Fibroblast of lung (primary cell): Measurements from ENCODE around the gene CELSR2. TPM values are rescaled to one million over a fixed set of nuclear protein-coding genes. Genes with fewer than 3 reads are reported as not detected.
A peak's percentile ranks its signal among the peaks of the same experiment; 100 is the strongest.

ENCODE experiments used
- DNase-seq, 2 donors: peaks; one replicate each; pipeline versions ENCODE4 v3.0.0 to v3.0.0-alpha.2; 2010; ENCODE audit warnings: low read depth in 2 of 2
- H2AFZ ChIP-seq: 2 replicates; pipeline ENCODE4 v1.5.1; 2012; ENCODE audit warnings: low read length, control low read depth, inconsistent platforms
- H3K27ac ChIP-seq: 2 replicates; pipeline ENCODE4 v1.5.1; 2011; ENCODE audit warnings: low read length, control low read depth; ENCODE audit not compliant: insufficient read depth
- H3K27me3 ChIP-seq: 2 replicates; pipeline ENCODE4 v1.5.1; 2011; ENCODE audit warnings: mild to moderate bottlenecking, low read length; ENCODE audit not compliant: control insufficient read depth, insufficient read depth
- H3K36me3 ChIP-seq: 2 replicates; pipeline ENCODE4 v1.5.1; 2011; ENCODE audit warnings: low read length; ENCODE audit not compliant: control insufficient read depth, insufficient read depth
- H3K4me1 ChIP-seq: 2 replicates; pipeline ENCODE4 v1.5.1; 2011; ENCODE audit warnings: low read length; ENCODE audit not compliant: control insufficient read depth, insufficient read depth; ENCODE audit errors: extremely low read depth
- H3K4me2 ChIP-seq: 2 replicates; pipeline ENCODE4 v1.5.1; 2011; ENCODE audit warnings: low read length, control low read depth; ENCODE audit not compliant: insufficient read depth; ENCODE audit errors: extremely low read depth
- H3K4me3 ChIP-seq, 4 experiments: fragments of 200-600 bp in 1 of 4; sonication (generic) in 1 of 4; replicated peaks in 1 of 4; 2 replicates each; pipeline ENCODE4 v1.5.1; 2011 to 2016; ENCODE audit warnings: low read length in 4 of 4, low read depth in 3 of 4, mild to moderate bottlenecking in 3 of 4, control low read depth in 2 of 4, inconsistent platforms in 1 of 4, mixed read lengths in 1 of 4; ENCODE audit not compliant: insufficient read depth in 1 of 4; ENCODE audit errors: control extremely low read depth in 1 of 4
- H3K79me2 ChIP-seq: 2 replicates; pipeline ENCODE4 v1.5.1; 2012; ENCODE audit warnings: mild to moderate bottlenecking, low read length, inconsistent platforms; ENCODE audit not compliant: control insufficient read depth, insufficient read depth
- H3K9ac ChIP-seq: 2 replicates; pipeline ENCODE4 v1.5.1; 2011; ENCODE audit warnings: mild to moderate bottlenecking, low read length, control low read depth; ENCODE audit not compliant: insufficient read depth
- H3K9me3 ChIP-seq: 2 replicates; pipeline ENCODE4 v1.5.1; 2012; ENCODE audit warnings: low read depth, low read length; ENCODE audit not compliant: control insufficient read depth, insufficient read depth
- H4K20me1 ChIP-seq: 2 replicates; pipeline ENCODE4 v1.5.1; 2011; ENCODE audit warnings: low read length; ENCODE audit not compliant: control insufficient read depth, insufficient read depth; ENCODE audit errors: extremely low read depth
- CTCF ChIP-seq, 2 donors: IDR thresholded peaks in 1 of 2; conservative IDR thresholded peaks in 1 of 2; 1 replicate in 1 of 2; 2 replicates in 1 of 2; pipeline ENCODE4 v1.5.1; 2011 to 2012; ENCODE audit warnings: low read length in 2 of 2, control low read depth in 1 of 2, inconsistent platforms in 1 of 2, low read depth in 1 of 2, mild to moderate bottlenecking in 1 of 2
- EZH2 ChIP-seq: IDR thresholded peaks from 2 replicates; pipeline ENCODE4 v1.5.1; 2012; ENCODE audit warnings: low read length, control low read depth, mild to moderate bottlenecking; ENCODE audit errors: missing control alignments
- polyA plus RNA-seq, 2 donors: library from polyadenylated mRNA; depleted of rRNA in 1 of 2; stranded (reverse) in 1 of 2; unstranded in 1 of 2; fragments of >200 nt; gene quantifications; 2 replicates each; pipeline ENCODE4 v1.2.1, GENCODE V29; 2011 to 2012; ENCODE audit warnings: missing spikeins in 1 of 2
- total RNA-seq: library from RNA; depleted of rRNA; stranded (reverse); fragments of >200 nt; gene quantifications from 2 replicates; pipeline ENCODE4 v1.2.1, GENCODE V29; 2014

CELSR2 gene
- total and polyA plus RNA-seq, 2 donors (not counting 1 experiment from before 2014, with no cell fraction given): 0.67 to 3.5 TPM

- peaks cover 8% of the 10 kb centered on the region for H3K4me1 ChIP-seq
- no peak overlapping the region for H2AFZ ChIP-seq
- H3K79me2 ChIP-seq: no peaks in the 10 kb centered on the region
- H3K27ac ChIP-seq: no peak overlapping the region
- H3K27me3 ChIP-seq: no peaks in the 10 kb centered on the region
- no peak for DNase-seq
- H3K4me2 ChIP-seq: no peak overlapping the region
- no peaks in the 10 kb centered on the region for H3K36me3 ChIP-seq
- no peaks in the 10 kb centered on the region for H4K20me1 ChIP-seq
- no peak overlapping the region for H3K9ac ChIP-seq
- no peaks in the 10 kb centered on the region for H3K9me3 ChIP-seq
- no peak overlapping the region for H3K4me3 ChIP-seq
- TF ChIP-seq CTCF (conservative IDR thresholded peaks at IDR 0.05 in 1 of 2, IDR thresholded peaks at IDR 0.05 in 1 of 2; ENCODE audit: low read depth in 1 of 2, low read length in 2 of 2): no peak
These were observed 24.4 kb downstream of the CELSR2 start for GRCh38 chr1:109273570-109274288.

GRCh38 chr1:109274533-109275476, 25.5 kb downstream of the CELSR2 start:
- no peaks in the 10 kb centered on the region for H3K9me3 ChIP-seq
- DNase-seq: peak; percentile 69 to 79
- no peak overlapping the region for H3K4me3 ChIP-seq
- no peak overlapping the region for H3K27ac ChIP-seq
- no peak overlapping the region for H3K9ac ChIP-seq
- peaks cover 1% of the 10 kb centered on the region for H3K79me2 ChIP-seq
- no peaks in the 10 kb centered on the region for H3K36me3 ChIP-seq
- no peak overlapping the region for H3K4me2 ChIP-seq
- peaks cover 8% of the 10 kb centered on the region for H3K4me1 ChIP-seq
- no peak overlapping the region for H2AFZ ChIP-seq
- no peaks in the 10 kb centered on the region for H3K27me3 ChIP-seq
- no peaks in the 10 kb centered on the region for H4K20me1 ChIP-seq
- TF ChIP-seq EZH2: no peak
- TF ChIP-seq CTCF (conservative IDR thresholded peaks at IDR 0.05 in 1 of 2, IDR thresholded peaks at IDR 0.05 in 1 of 2; ENCODE audit: low read depth in 1 of 2, low read length in 2 of 2): no peak

GRCh38 chr1:109275706-109276345, 26.5 kb downstream of the CELSR2 start:
- peak in 1 of 2 donors; percentile 85 for DNase-seq
- TF ChIP-seq EZH2 (no peak), CTCF (conservative IDR thresholded peaks at IDR 0.05 in 1 of 2, IDR thresholded peaks at IDR 0.05 in 1 of 2; ENCODE audit: low read depth in 1 of 2, low read length in 2 of 2) (no peak)

More at GRCh38 chr1:109275706-109276345, 26.5 kb downstream of the CELSR2 start:
- Histone ChIP-seq H3K27ac (no peak overlapping the region), H3K36me3 (no peaks in the 10 kb centered on the region), H3K9me3 (no peaks in the 10 kb centered on the region), H3K79me2 (peaks cover 1% of the 10 kb centered on the region), H3K27me3 (no peaks in the 10 kb centered on the region), H3K9ac (no peak overlapping the region), H3K4me3 (no peak overlapping the region), H3K4me2 (no peak overlapping the region), H2AFZ (no peak overlapping the region), H4K20me1 (no peaks in the 10 kb centered on the region), H3K4me1 (peaks cover 8% of the 10 kb centered on the region)
